Stimulated activated CD8-positive, alpha-beta memory T cell treated with anti-CD3 and anti-CD28 coated beads, Interleukin-15, amount 100 ng/mL, for 48 hours (primary cell): ENCODE data around the gene ILF3.
A peak's percentile ranks its signal among the peaks of the same experiment; 100 is the strongest.

Source experiments
- DNase-seq, 2 donors: peaks; one replicate each; pipeline ENCODE4 v3.0.0-alpha.2; 2020; ENCODE audit warnings: low read depth in 2 of 2

ILF3 gene

GRCh38 chr19:10695401-10696398 lies 41.6 kb downstream of the ILF3 start:
- DNase-seq, result peak; percentile 85 to 90

- DNase-seq, result peak in 1 of 2 donors; percentile 48
Observed at GRCh38 chr19:10699650-10700335, 45.6 kb downstream of the ILF3 start.

GRCh38 chr19:10701955-10702525 lies 47.9 kb downstream of the ILF3 start:
- DNase-seq, result no peak

GRCh38 chr19:10706990-10707389 lies 52.8 kb downstream of the ILF3 start:
- no peak for DNase-seq

GRCh38 chr19:10707440-10707839 lies 53.3 kb downstream of the ILF3 start:
- no peak for DNase-seq

- no peak for DNase-seq
Observed at GRCh38 chr19:10708291-10708690, 54.1 kb downstream of the ILF3 start.

GRCh38 chr19:10712045-10712444 lies 57.9 kb downstream of the ILF3 start:
- no peak for DNase-seq

GRCh38 chr19:10712754-10713153 lies 58.6 kb downstream of the ILF3 start:
- DNase-seq, result no peak

- no peak for DNase-seq
Observed at GRCh38 chr19:10713317-10713716, 59.2 kb downstream of the ILF3 start.

GRCh38 chr19:10717054-10717355 lies 62.9 kb downstream of the ILF3 start:
- no peak for DNase-seq

GRCh38 chr19:10717356-10718204 lies 63.4 kb downstream of the ILF3 start, which contains the start of gene DNM2:
TSS of gene DNM2 (plus strand) at chr19:10718079. CDS start at chr19:10718243, 164 bp downstream.
- DNase-seq, result peak; percentile 97

- DNase-seq, result peak in 1 of 2 donors; percentile 37
Observed at GRCh38 chr19:10718205-10719196, 64.4 kb downstream of the ILF3 start.

- no peak for DNase-seq
Observed at GRCh38 chr19:10719466-10719961, 65.4 kb downstream of the ILF3 start.

GRCh38 chr19:10720607-10721125 lies 66.5 kb downstream of the ILF3 start:
- DNase-seq, result no peak

- DNase-seq, result no peak
Observed at GRCh38 chr19:10723591-10723990, 69.4 kb downstream of the ILF3 start.

GRCh38 chr19:10724573-10725071 lies 70.5 kb downstream of the ILF3 start:
- no peak for DNase-seq

GRCh38 chr19:10725415-10725814 lies 71.3 kb downstream of the ILF3 start:
- DNase-seq, result no peak

- DNase-seq, result no peak
Observed at GRCh38 chr19:10726268-10726667, 72.1 kb downstream of the ILF3 start.

GRCh38 chr19:10727685-10728201 lies 73.6 kb downstream of the ILF3 start:
- DNase-seq, result no peak
